Measurements from ENCODE around the gene C21orf58.

DNA sequence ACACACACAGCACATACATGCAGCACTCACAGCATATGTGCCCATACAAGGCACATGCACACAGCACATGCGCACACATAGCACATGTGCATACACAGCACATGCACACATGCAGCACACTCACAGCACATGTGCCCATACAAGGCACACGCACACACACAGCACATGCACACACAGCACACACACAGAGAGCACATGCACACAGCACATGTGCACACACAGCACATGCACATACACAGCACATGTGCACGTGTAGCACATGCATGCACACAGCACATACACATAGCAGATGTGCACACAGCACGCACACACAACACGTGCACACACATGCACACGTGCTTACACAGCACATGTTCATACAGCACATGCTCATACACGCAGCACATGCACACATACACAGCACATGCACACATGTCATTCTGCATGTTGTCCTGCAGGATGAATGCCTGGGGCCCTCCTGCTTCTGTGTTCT lies 48.4 kb upstream of the C21orf58 start:
- TF ChIP-seq RXRA (IDR thresholded peaks at IDR 0.05; ENCODE audit: borderline replicate concordance, low read depth) (no peak), GATA2 (CRISPR knock-in tag; IDR thresholded peaks at IDR 0.05) (no peak), SMC3 (IDR thresholded peaks at IDR 0.05; ENCODE audit: low read depth, low read length) (no peak), EZH2phosphoT487 (IDR thresholded peaks at IDR 0.05; ENCODE audit: borderline replicate concordance, low read depth) (no peak)
- TF ChIP-seq, protein P1, sequence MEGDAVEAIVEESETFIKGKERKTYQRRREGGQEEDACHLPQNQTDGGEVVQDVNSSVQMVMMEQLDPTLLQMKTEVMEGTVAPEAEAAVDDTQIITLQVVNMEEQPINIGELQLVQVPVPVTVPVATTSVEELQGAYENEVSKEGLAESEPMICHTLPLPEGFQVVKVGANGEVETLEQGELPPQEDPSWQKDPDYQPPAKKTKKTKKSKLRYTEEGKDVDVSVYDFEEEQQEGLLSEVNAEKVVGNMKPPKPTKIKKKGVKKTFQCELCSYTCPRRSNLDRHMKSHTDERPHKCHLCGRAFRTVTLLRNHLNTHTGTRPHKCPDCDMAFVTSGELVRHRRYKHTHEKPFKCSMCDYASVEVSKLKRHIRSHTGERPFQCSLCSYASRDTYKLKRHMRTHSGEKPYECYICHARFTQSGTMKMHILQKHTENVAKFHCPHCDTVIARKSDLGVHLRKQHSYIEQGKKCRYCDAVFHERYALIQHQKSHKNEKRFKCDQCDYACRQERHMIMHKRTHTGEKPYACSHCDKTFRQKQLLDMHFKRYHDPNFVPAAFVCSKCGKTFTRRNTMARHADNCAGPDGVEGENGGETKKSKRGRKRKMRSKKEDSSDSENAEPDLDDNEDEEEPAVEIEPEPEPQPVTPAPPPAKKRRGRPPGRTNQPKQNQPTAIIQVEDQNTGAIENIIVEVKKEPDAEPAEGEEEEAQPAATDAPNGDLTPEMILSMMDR (IDR thresholded peaks at IDR 0.05), result no peak
- TF ChIP-seq, protein P2, sequence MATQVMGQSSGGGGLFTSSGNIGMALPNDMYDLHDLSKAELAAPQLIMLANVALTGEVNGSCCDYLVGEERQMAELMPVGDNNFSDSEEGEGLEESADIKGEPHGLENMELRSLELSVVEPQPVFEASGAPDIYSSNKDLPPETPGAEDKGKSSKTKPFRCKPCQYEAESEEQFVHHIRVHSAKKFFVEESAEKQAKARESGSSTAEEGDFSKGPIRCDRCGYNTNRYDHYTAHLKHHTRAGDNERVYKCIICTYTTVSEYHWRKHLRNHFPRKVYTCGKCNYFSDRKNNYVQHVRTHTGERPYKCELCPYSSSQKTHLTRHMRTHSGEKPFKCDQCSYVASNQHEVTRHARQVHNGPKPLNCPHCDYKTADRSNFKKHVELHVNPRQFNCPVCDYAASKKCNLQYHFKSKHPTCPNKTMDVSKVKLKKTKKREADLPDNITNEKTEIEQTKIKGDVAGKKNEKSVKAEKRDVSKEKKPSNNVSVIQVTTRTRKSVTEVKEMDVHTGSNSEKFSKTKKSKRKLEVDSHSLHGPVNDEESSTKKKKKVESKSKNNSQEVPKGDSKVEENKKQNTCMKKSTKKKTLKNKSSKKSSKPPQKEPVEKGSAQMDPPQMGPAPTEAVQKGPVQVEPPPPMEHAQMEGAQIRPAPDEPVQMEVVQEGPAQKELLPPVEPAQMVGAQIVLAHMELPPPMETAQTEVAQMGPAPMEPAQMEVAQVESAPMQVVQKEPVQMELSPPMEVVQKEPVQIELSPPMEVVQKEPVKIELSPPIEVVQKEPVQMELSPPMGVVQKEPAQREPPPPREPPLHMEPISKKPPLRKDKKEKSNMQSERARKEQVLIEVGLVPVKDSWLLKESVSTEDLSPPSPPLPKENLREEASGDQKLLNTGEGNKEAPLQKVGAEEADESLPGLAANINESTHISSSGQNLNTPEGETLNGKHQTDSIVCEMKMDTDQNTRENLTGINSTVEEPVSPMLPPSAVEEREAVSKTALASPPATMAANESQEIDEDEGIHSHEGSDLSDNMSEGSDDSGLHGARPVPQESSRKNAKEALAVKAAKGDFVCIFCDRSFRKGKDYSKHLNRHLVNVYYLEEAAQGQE (IDR thresholded peaks at IDR 0.05; ENCODE audit: low read depth, low read length), result no peak
